Panc1 (cell line): ENCODE data around the gene PSMF1. TPM values are rescaled to one million over a fixed set of nuclear protein-coding genes. Genes with fewer than 3 reads are reported as not detected.

Experiments
- ATAC-seq: fragments of 200-7000 bp; cut with Tn5 transposase; 2 replicates; pipeline ENCODE4 v1.9.1; 2020; ENCODE audit warnings: mild to moderate bottlenecking, moderate library complexity
- BruUV-seq: library from RNA; stranded (reverse); fragments of 400-500 nt; replicated peaks from 2 replicates; lab custom pipeline; 2021; lab: Mats Ljungman, UMichigan
- CTCF ChIA-PET: fragments of 300-600 bp; sonication (Branson Sonifier 250); formaldehyde crosslinking; loops from one replicate; lab custom pipeline; 2022; ENCODE audit warnings: antibody characterized with exemption; lab: Charles Lee
- POLR2A ChIA-PET: fragments of 300-600 bp; sonication (Branson Sonifier 250); formaldehyde crosslinking; loops from one replicate; lab custom pipeline; 2022; ENCODE audit warnings: antibody characterized with exemption; lab: Charles Lee
- DNase-seq: peaks from one replicate; pipeline ENCODE4 v3.0.0-alpha.2; 2010; ENCODE audit warnings: low read depth, low spot score
- H3K27ac ChIP-seq: 2 replicates; pipeline ENCODE4 v1.5.1; 2011; ENCODE audit warnings: mild to moderate bottlenecking, low read length, inconsistent platforms
- H3K27me3 ChIP-seq: fragments of 200-500 bp; sonication (Bioruptor generic); 2 replicates; pipeline ENCODE4 v1.6.0; 2014; ENCODE audit warnings: low read length, inconsistent platforms; ENCODE audit not compliant: control insufficient read depth, insufficient read depth
- H3K36me3 ChIP-seq: fragments of 200-500 bp; sonication (Bioruptor generic); 2 replicates; pipeline ENCODE4 v1.5.1; 2014; ENCODE audit warnings: inconsistent platforms, mild to moderate bottlenecking, low read length, moderate library complexity; ENCODE audit not compliant: control insufficient read depth, insufficient read depth
- H3K4me1 ChIP-seq: 2 replicates; pipeline ENCODE4 v1.5.1; 2011; ENCODE audit warnings: inconsistent platforms, mild to moderate bottlenecking, low read length, moderate library complexity; ENCODE audit not compliant: control insufficient read depth, insufficient read depth
- H3K4me3 ChIP-seq, 2 experiments: 2 replicates each; pipeline ENCODE4 v1.5.1; 2011 to 2012; ENCODE audit warnings: low read depth in 2 of 2, low read length in 2 of 2, mild to moderate bottlenecking in 2 of 2, inconsistent platforms in 1 of 2, moderate library complexity in 1 of 2
- H3K9me3 ChIP-seq: fragments of 200-500 bp; sonication (Bioruptor generic); 2 replicates; pipeline ENCODE4 v1.5.1; 2014; ENCODE audit warnings: low read depth, mild to moderate bottlenecking, inconsistent platforms, low read length, moderate library complexity; ENCODE audit not compliant: control insufficient read depth, insufficient read depth
- POLR2AphosphoS5 ChIP-seq: IDR thresholded peaks from 2 replicates; pipeline ENCODE4 v1.6.1; 2012; ENCODE audit warnings: mild to moderate bottlenecking, low read depth, low read length, moderate library complexity
- SIN3A ChIP-seq: IDR thresholded peaks from 2 replicates; pipeline ENCODE4 v1.6.1; 2012; ENCODE audit warnings: low read depth, mild to moderate bottlenecking, low read length, moderate library complexity, borderline replicate concordance; ENCODE audit not compliant: insufficient read depth
- TCF7L2 ChIP-seq: IDR thresholded peaks from 2 replicates; pipeline ENCODE4 v1.6.1; 2011; ENCODE audit warnings: mild to moderate bottlenecking, low read depth, low read length, inconsistent platforms
- in situ Hi-C: cut with HindIII; loops from 2 replicates; pipeline ENCODE4 v1.10.0; 2016; ENCODE audit warnings: low sequenced_read_pairs, low pct_unique_long_range_greater_than_20kb
- intact Hi-C: fragments of 100-400 bp; cut with micrococcal nuclease; formaldehyde crosslinking; loops from one replicate; pipeline ENCODE4 v1.10.0; 2022; ENCODE audit not compliant: unreplicated experiment
- total RNA-seq: library from RNA; stranded (reverse); gene quantifications from one replicate; pipeline ENCODE4 v1.2.1, GENCODE V29; 2021; ENCODE audit not compliant: unreplicated experiment
- TF ChIP-seq, protein P1 (sequence below): fragments of 450-650 bp; IDR thresholded peaks from 2 replicates; pipeline ENCODE4 v1.5.1; 2017; ENCODE audit warnings: mild to moderate bottlenecking
- TF ChIP-seq, protein P2 (sequence below), 2 experiments: IDR thresholded peaks; 2 replicates each; pipeline ENCODE4 v1.6.1; 2011 to 2012; ENCODE audit warnings: low read depth in 2 of 2, control low read depth in 1 of 2, low read length in 1 of 2, mild to moderate bottlenecking in 1 of 2, moderate library complexity in 1 of 2; ENCODE audit not compliant: insufficient read depth in 1 of 2

The PSMF1 gene
- total RNA-seq, 1 experiment from 2014 or later, result 161 TPM

DNA sequence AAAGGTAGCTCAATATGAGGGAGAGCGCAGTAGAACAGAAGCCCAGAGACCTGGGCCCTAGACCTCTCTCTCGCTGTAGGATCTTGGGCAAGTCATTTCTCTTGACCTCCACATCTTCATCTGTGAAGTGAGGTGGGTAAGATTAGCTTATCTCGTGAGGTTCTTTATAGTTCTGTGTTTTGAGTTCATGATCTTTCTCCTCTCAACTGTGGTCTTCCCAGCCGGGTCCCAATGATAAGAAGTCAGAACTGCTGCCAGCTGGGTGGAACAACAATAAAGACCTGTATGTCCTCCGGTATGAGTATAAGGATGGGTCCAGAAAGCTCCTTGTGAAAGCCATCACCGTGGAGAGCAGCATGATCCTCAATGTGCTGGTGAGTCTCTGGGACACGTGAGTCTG, 6.9 kb downstream of the PSMF1 start:
- H3K4me3 ChIP-seq, result no peak overlapping the region
- ChIA-PET CTCF (no interaction called here), POLR2A (no interaction called here)
- intact Hi-C loops (no loop called here), in situ Hi-C loops (no loop called here)
- H3K27ac ChIP-seq, result no peak overlapping the region
- no peaks in the 10 kb centered on the region for H3K27me3 ChIP-seq
- no TSS peak for BruUV-seq
- peaks cover 27% of the 10 kb centered on the region for H3K4me1 ChIP-seq
- TF ChIP-seq, protein P1, sequence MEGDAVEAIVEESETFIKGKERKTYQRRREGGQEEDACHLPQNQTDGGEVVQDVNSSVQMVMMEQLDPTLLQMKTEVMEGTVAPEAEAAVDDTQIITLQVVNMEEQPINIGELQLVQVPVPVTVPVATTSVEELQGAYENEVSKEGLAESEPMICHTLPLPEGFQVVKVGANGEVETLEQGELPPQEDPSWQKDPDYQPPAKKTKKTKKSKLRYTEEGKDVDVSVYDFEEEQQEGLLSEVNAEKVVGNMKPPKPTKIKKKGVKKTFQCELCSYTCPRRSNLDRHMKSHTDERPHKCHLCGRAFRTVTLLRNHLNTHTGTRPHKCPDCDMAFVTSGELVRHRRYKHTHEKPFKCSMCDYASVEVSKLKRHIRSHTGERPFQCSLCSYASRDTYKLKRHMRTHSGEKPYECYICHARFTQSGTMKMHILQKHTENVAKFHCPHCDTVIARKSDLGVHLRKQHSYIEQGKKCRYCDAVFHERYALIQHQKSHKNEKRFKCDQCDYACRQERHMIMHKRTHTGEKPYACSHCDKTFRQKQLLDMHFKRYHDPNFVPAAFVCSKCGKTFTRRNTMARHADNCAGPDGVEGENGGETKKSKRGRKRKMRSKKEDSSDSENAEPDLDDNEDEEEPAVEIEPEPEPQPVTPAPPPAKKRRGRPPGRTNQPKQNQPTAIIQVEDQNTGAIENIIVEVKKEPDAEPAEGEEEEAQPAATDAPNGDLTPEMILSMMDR, result no peak
- TF ChIP-seq, protein P2, sequence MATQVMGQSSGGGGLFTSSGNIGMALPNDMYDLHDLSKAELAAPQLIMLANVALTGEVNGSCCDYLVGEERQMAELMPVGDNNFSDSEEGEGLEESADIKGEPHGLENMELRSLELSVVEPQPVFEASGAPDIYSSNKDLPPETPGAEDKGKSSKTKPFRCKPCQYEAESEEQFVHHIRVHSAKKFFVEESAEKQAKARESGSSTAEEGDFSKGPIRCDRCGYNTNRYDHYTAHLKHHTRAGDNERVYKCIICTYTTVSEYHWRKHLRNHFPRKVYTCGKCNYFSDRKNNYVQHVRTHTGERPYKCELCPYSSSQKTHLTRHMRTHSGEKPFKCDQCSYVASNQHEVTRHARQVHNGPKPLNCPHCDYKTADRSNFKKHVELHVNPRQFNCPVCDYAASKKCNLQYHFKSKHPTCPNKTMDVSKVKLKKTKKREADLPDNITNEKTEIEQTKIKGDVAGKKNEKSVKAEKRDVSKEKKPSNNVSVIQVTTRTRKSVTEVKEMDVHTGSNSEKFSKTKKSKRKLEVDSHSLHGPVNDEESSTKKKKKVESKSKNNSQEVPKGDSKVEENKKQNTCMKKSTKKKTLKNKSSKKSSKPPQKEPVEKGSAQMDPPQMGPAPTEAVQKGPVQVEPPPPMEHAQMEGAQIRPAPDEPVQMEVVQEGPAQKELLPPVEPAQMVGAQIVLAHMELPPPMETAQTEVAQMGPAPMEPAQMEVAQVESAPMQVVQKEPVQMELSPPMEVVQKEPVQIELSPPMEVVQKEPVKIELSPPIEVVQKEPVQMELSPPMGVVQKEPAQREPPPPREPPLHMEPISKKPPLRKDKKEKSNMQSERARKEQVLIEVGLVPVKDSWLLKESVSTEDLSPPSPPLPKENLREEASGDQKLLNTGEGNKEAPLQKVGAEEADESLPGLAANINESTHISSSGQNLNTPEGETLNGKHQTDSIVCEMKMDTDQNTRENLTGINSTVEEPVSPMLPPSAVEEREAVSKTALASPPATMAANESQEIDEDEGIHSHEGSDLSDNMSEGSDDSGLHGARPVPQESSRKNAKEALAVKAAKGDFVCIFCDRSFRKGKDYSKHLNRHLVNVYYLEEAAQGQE (IDR thresholded peaks at IDR 0.05; ENCODE audit: insufficient read depth in 1 of 2, low read depth in 2 of 2, low read length in 1 of 2), result no peak
- no peak for TF ChIP-seq POLR2AphosphoS5
- no peak for TF ChIP-seq SIN3A
- no peak for TF ChIP-seq TCF7L2
- ATAC-seq, result no peak
- peaks cover 15% of the 10 kb centered on the region; the same call in 1 of the 2 replicates for H3K36me3 ChIP-seq
- H3K9me3 ChIP-seq, result no peaks in the 10 kb centered on the region
- DNase-seq, result no peak

GRCh38 chr20:1127840-1128239, 9.4 kb downstream of the PSMF1 start:
- Histone ChIP-seq H3K9me3 (no peaks in the 10 kb centered on the region), H3K4me3 (no peak overlapping the region), H3K27me3 (no peaks in the 10 kb centered on the region), H3K36me3 (peaks cover 15% of the 10 kb centered on the region; the same call in 1 of the 2 replicates), H3K27ac (no peak overlapping the region), H3K4me1 (peaks cover 2% of the 10 kb centered on the region; the same call in 1 of the 2 replicates)
- CTCF ChIA-PET, result no interaction called here
- intact Hi-C loops, result no loop called here
- no TSS peak for BruUV-seq
- no peak for TF ChIP-seq POLR2AphosphoS5
- TF ChIP-seq, protein P1, result no peak
- TF ChIP-seq SIN3A, result no peak
- no peak for TF ChIP-seq TCF7L2
- TF ChIP-seq, protein P2 (IDR thresholded peaks at IDR 0.05; ENCODE audit: insufficient read depth in 1 of 2, low read depth in 2 of 2, low read length in 1 of 2), result no peak
- DNase-seq, result no peak
- POLR2A ChIA-PET, result no interaction called here
- ATAC-seq, result no peak
- in situ Hi-C loops, result no loop called here
